ENCODE results near the gene GXYLT1.

GRCh38 chr12:42091769-42092168, 52.9 kb downstream of the GXYLT1 start:
- TF ChIP-seq CTCF (IDR thresholded peaks at IDR 0.05; ENCODE audit: poor library complexity) = no peak
- no peak for TF ChIP-seq EZH2 (IDR thresholded peaks at IDR 0.05; ENCODE audit: borderline replicate concordance)
- no peak for TF ChIP-seq EZH2phosphoT487 (IDR thresholded peaks at IDR 0.05; ENCODE audit: low read depth, severe bottlenecking, unreplicated experiment)
